Fibroblast of skin of right quadriceps (primary cell): ENCODE results near the gene IRF7.

ENCODE experiments used
- DNase-seq: peaks from one replicate; pipeline ENCODE4 v3.0.0-alpha.2; 2013

IRF7 gene

GRCh38 chr11:607971-608659 lies 7.6 kb downstream of the IRF7 start:
- no peak for DNase-seq

GRCh38 chr11:607020-607780 lies 8.6 kb downstream of the IRF7 start:
- no peak for DNase-seq

GRCh38 chr11:606245-606644 lies 9.5 kb downstream of the IRF7 start:
- no peak for DNase-seq

GRCh38 chr11:605286-606129 lies 10.2 kb downstream of the IRF7 start:
- no peak for DNase-seq

- no peak for DNase-seq
These were observed 12.6 kb downstream of the IRF7 start for GRCh38 chr11:603154-603553.

- DNase-seq, result no peak
These were observed 14.0 kb downstream of the IRF7 start for GRCh38 chr11:601573-602245.

GRCh38 chr11:598005-598680 lies 17.6 kb downstream of the IRF7 start:
- DNase-seq, result no peak

GRCh38 chr11:597166-597725 lies 18.5 kb downstream of the IRF7 start:
- DNase-seq, result no peak

GRCh38 chr11:596374-596773 lies 19.4 kb downstream of the IRF7 start:
- DNase-seq, result no peak

GRCh38 chr11:595400-595799 lies 20.4 kb downstream of the IRF7 start:
- DNase-seq, result no peak

- no peak for DNase-seq
These were observed 22.4 kb downstream of the IRF7 start for GRCh38 chr11:593347-593746.

GRCh38 chr11:592918-593317 lies 22.8 kb downstream of the IRF7 start:
- no peak for DNase-seq

GRCh38 chr11:592501-592900 lies 23.2 kb downstream of the IRF7 start:
- no peak for DNase-seq

GRCh38 chr11:590997-591396 lies 24.8 kb downstream of the IRF7 start:
- DNase-seq, result no peak

- no peak for DNase-seq
These were observed 26.0 kb downstream of the IRF7 start for GRCh38 chr11:589798-590197.

- DNase-seq, result no peak
These were observed 27.8 kb downstream of the IRF7 start for GRCh38 chr11:587978-588380.

- DNase-seq, result no peak
These were observed 28.2 kb downstream of the IRF7 start for GRCh38 chr11:587546-587945.

- DNase-seq, result no peak
These were observed 29.1 kb downstream of the IRF7 start for GRCh38 chr11:586376-587316.

- DNase-seq, result no peak
These were observed 31.5 kb downstream of the IRF7 start for GRCh38 chr11:584287-584686.

GRCh38 chr11:581752-582151 lies 34.0 kb downstream of the IRF7 start:
- DNase-seq, result no peak

- no peak for DNase-seq
These were observed 34.4 kb downstream of the IRF7 start for GRCh38 chr11:581342-581741.
